ENCODE results near the gene MCTP1.

The MCTP1 gene

GRCh38 chr5:95124731-95125130, 160.2 kb downstream of the MCTP1 start:
- Histone ChIP-seq H3K4ac (ENCODE audit: low read depth in 1 of 2, low read length in 2 of 2) (no peak overlapping the region), H3K4me3 (ENCODE audit: insufficient read depth in 1 of 2, low read depth in 1 of 2, low read length in 2 of 2) (no peak overlapping the region), H3K27ac (ENCODE audit: low read length, poor library complexity, severe bottlenecking) (no peak overlapping the region), H2BK120ac (ENCODE audit: low read depth, low read length) (no peak overlapping the region), H3K9me3 (ENCODE audit: control insufficient read depth, low read length) (no peaks in the 10 kb centered on the region), H4K8ac (ENCODE audit: low read length) (no peak overlapping the region), H3K9ac (ENCODE audit: low read length) (no peak overlapping the region), H3K27me3 (ENCODE audit: control insufficient read depth in 1 of 2, insufficient read depth in 1 of 2, low read length in 2 of 2) (no peaks in the 10 kb centered on the region), H3K23ac (ENCODE audit: low read length in 2 of 2) (no peak overlapping the region), H2BK12ac (ENCODE audit: low read length in 2 of 2) (no peak overlapping the region), H2AFZ (ENCODE audit: low read depth, low read length) (no peak overlapping the region), H4K91ac (ENCODE audit: low read length) (no peak overlapping the region), H3K4me2 (ENCODE audit: low read length, poor library complexity, severe bottlenecking) (no peak overlapping the region), H2BK5ac (ENCODE audit: low read depth, low read length, poor library complexity, severe bottlenecking) (no peak overlapping the region), H3K14ac (ENCODE audit: low read length in 2 of 2) (no peak overlapping the region), H2AK5ac (ENCODE audit: low read length, severe bottlenecking) (no peak overlapping the region), H3K18ac (ENCODE audit: low read depth in 1 of 2, low read length in 2 of 2) (no peak overlapping the region), H3K36me3 (ENCODE audit: control insufficient read depth in 1 of 2, insufficient read depth in 2 of 2, low read depth in 1 of 2, low read length in 2 of 2) (no peaks in the 10 kb centered on the region), H3K4me1 (ENCODE audit: control insufficient read depth, insufficient read depth, low read depth, low read length) (no peaks in the 10 kb centered on the region), H2BK15ac (ENCODE audit: low read depth, poor library complexity, severe bottlenecking) (no peak overlapping the region), H3K79me1 (replicated peaks; ENCODE audit: low read length, poor library complexity, severe bottlenecking) (no peaks in the 10 kb centered on the region)
- 80% methylated on average over 1 of the region's 1 CpG for WGBS
- DNase-seq, result no peak

- Histone ChIP-seq H3K4me3 (ENCODE audit: insufficient read depth in 1 of 2, low read depth in 1 of 2, low read length in 2 of 2) (no peak overlapping the region), H2BK15ac (ENCODE audit: low read depth, poor library complexity, severe bottlenecking) (no peak overlapping the region), H4K8ac (ENCODE audit: low read length) (no peak overlapping the region), H2AK5ac (ENCODE audit: low read length, severe bottlenecking) (no peak overlapping the region), H2BK120ac (ENCODE audit: low read depth, low read length) (no peak overlapping the region), H2BK5ac (ENCODE audit: low read depth, low read length, poor library complexity, severe bottlenecking) (no peak overlapping the region), H3K36me3 (ENCODE audit: control insufficient read depth in 1 of 2, insufficient read depth in 2 of 2, low read depth in 1 of 2, low read length in 2 of 2) (no peaks in the 10 kb centered on the region), H4K91ac (ENCODE audit: low read length) (no peak overlapping the region), H3K27me3 (ENCODE audit: control insufficient read depth in 1 of 2, insufficient read depth in 1 of 2, low read length in 2 of 2) (no peaks in the 10 kb centered on the region), H3K4me1 (ENCODE audit: control insufficient read depth, insufficient read depth, low read depth, low read length) (no peaks in the 10 kb centered on the region), H3K4ac (ENCODE audit: low read depth in 1 of 2, low read length in 2 of 2) (no peak overlapping the region), H3K9ac (ENCODE audit: low read length) (no peak overlapping the region), H3K9me3 (ENCODE audit: control insufficient read depth, low read length) (no peaks in the 10 kb centered on the region), H3K23ac (ENCODE audit: low read length in 2 of 2) (no peak overlapping the region), H2AFZ (ENCODE audit: low read depth, low read length) (no peak overlapping the region), H3K27ac (ENCODE audit: low read length, poor library complexity, severe bottlenecking) (no peak overlapping the region), H2BK12ac (ENCODE audit: low read length in 2 of 2) (no peak overlapping the region), H3K18ac (ENCODE audit: low read depth in 1 of 2, low read length in 2 of 2) (no peak overlapping the region), H3K79me1 (replicated peaks; ENCODE audit: low read length, poor library complexity, severe bottlenecking) (no peaks in the 10 kb centered on the region), H3K4me2 (ENCODE audit: low read length, poor library complexity, severe bottlenecking) (no peak overlapping the region), H3K14ac (ENCODE audit: low read length in 2 of 2) (no peak overlapping the region)
- 83% methylated on average over 1 of the region's 2 CpGs for WGBS
- no peak for DNase-seq
These were observed 160.8 kb downstream of the MCTP1 start for GRCh38 chr5:95124101-95124500.

GRCh38 chr5:95114902-95115301, 170.0 kb downstream of the MCTP1 start:
- no peak overlapping the region for H2BK5ac ChIP-seq (ENCODE audit: low read depth, low read length, poor library complexity, severe bottlenecking)
- H3K4me2 ChIP-seq (ENCODE audit: low read length, poor library complexity, severe bottlenecking), result no peak overlapping the region
- H3K9me3 ChIP-seq (ENCODE audit: control insufficient read depth, low read length), result no peaks in the 10 kb centered on the region
- H3K23ac ChIP-seq (ENCODE audit: low read length in 2 of 2), result no peak overlapping the region
- no peak overlapping the region for H2AK5ac ChIP-seq (ENCODE audit: low read length, severe bottlenecking)
- H3K4ac ChIP-seq (ENCODE audit: low read depth in 1 of 2, low read length in 2 of 2), result no peak overlapping the region
- H4K91ac ChIP-seq (ENCODE audit: low read length), result no peak overlapping the region
- peaks cover 2% of the 10 kb centered on the region for H3K4me1 ChIP-seq (ENCODE audit: control insufficient read depth, insufficient read depth, low read depth, low read length)
- H3K36me3 ChIP-seq (ENCODE audit: control insufficient read depth in 1 of 2, insufficient read depth in 2 of 2, low read depth in 1 of 2, low read length in 2 of 2), result no peaks in the 10 kb centered on the region
- no peak overlapping the region for H3K4me3 ChIP-seq (ENCODE audit: insufficient read depth in 1 of 2, low read depth in 1 of 2, low read length in 2 of 2)
- no peaks in the 10 kb centered on the region for H3K79me1 ChIP-seq (replicated peaks; ENCODE audit: low read length, poor library complexity, severe bottlenecking)
- H2BK120ac ChIP-seq (ENCODE audit: low read depth, low read length), result no peak overlapping the region
- no peaks in the 10 kb centered on the region for H3K27me3 ChIP-seq (ENCODE audit: control insufficient read depth in 1 of 2, insufficient read depth in 1 of 2, low read length in 2 of 2)
- no peak overlapping the region for H2BK12ac ChIP-seq (ENCODE audit: low read length in 2 of 2)
- no peak for DNase-seq
- H2BK15ac ChIP-seq (ENCODE audit: low read depth, poor library complexity, severe bottlenecking), result no peak overlapping the region
- H2AFZ ChIP-seq (ENCODE audit: low read depth, low read length), result no peak overlapping the region
- no peak overlapping the region for H3K14ac ChIP-seq (ENCODE audit: low read length in 2 of 2)
- H3K9ac ChIP-seq (ENCODE audit: low read length), result no peak overlapping the region
- no peak overlapping the region for H3K27ac ChIP-seq (ENCODE audit: low read length, poor library complexity, severe bottlenecking)
- 80% methylated on average over 1 of the region's 1 CpG for WGBS
- no peak overlapping the region for H4K8ac ChIP-seq (ENCODE audit: low read length)
- H3K18ac ChIP-seq (ENCODE audit: low read depth in 1 of 2, low read length in 2 of 2), result no peak overlapping the region

GRCh38 chr5:95114305-95114704, 170.6 kb downstream of the MCTP1 start:
- Histone ChIP-seq H3K14ac (ENCODE audit: low read length in 2 of 2) (no peak overlapping the region), H3K79me1 (replicated peaks; ENCODE audit: low read length, poor library complexity, severe bottlenecking) (no peaks in the 10 kb centered on the region), H2AFZ (ENCODE audit: low read depth, low read length) (no peak overlapping the region), H3K9ac (ENCODE audit: low read length) (no peak overlapping the region), H3K4me1 (ENCODE audit: control insufficient read depth, insufficient read depth, low read depth, low read length) (peaks cover 2% of the 10 kb centered on the region), H3K27ac (ENCODE audit: low read length, poor library complexity, severe bottlenecking) (no peak overlapping the region), H4K8ac (ENCODE audit: low read length) (no peak overlapping the region), H2BK5ac (ENCODE audit: low read depth, low read length, poor library complexity, severe bottlenecking) (no peak overlapping the region), H3K36me3 (ENCODE audit: control insufficient read depth in 1 of 2, insufficient read depth in 2 of 2, low read depth in 1 of 2, low read length in 2 of 2) (no peaks in the 10 kb centered on the region), H3K23ac (ENCODE audit: low read length in 2 of 2) (no peak overlapping the region), H2BK120ac (ENCODE audit: low read depth, low read length) (no peak overlapping the region), H4K91ac (ENCODE audit: low read length) (no peak overlapping the region), H2AK5ac (ENCODE audit: low read length, severe bottlenecking) (no peak overlapping the region), H3K27me3 (ENCODE audit: control insufficient read depth in 1 of 2, insufficient read depth in 1 of 2, low read length in 2 of 2) (no peaks in the 10 kb centered on the region), H3K18ac (ENCODE audit: low read depth in 1 of 2, low read length in 2 of 2) (no peak overlapping the region), H2BK15ac (ENCODE audit: low read depth, poor library complexity, severe bottlenecking) (no peak overlapping the region), H3K4ac (ENCODE audit: low read depth in 1 of 2, low read length in 2 of 2) (no peak overlapping the region), H3K4me3 (ENCODE audit: insufficient read depth in 1 of 2, low read depth in 1 of 2, low read length in 2 of 2) (no peak overlapping the region), H3K4me2 (ENCODE audit: low read length, poor library complexity, severe bottlenecking) (no peak overlapping the region), H2BK12ac (ENCODE audit: low read length in 2 of 2) (no peak overlapping the region), H3K9me3 (ENCODE audit: control insufficient read depth, low read length) (no peaks in the 10 kb centered on the region)
- WGBS, result 77% methylated on average over 4 of the region's 4 CpGs
- no peak for DNase-seq

Data from mesenchymal stem cell (in vitro differentiated cells and primary cell).